Breast epithelium (tissue), 3 donors: ENCODE measurements around the gene COL5A3.

ENCODE experiments used
- CTCF ChIP-seq, 3 donors: fragments of 450-650 bp; IDR thresholded peaks; one replicate each; pipeline ENCODE4 v1.5.1; 2016 to 2017; ENCODE audit warnings: antibody characterized with exemption in 3 of 3, mild to moderate bottlenecking in 3 of 3, moderate library complexity in 3 of 3
- POLR2A ChIP-seq: fragments of 450-650 bp; IDR thresholded peaks from one replicate; pipeline ENCODE4 v1.6.1; 2016; ENCODE audit warnings: antibody characterized with exemption, mild to moderate bottlenecking, moderate library complexity

- no peak for TF ChIP-seq POLR2A
- TF ChIP-seq CTCF (IDR thresholded peaks at IDR 0.05): no peak
Observed at GRCh38 chr19:9916719-9917118, 93.6 kb downstream of the COL5A3 start.
